Stimulated activated CD8-positive, alpha-beta memory T cell treated with anti-CD3 and anti-CD28 coated beads, Interleukin-4, amount 100 ng/mL, for 48 hours (primary cell): ENCODE measurements around the gene ARHGEF16.

ENCODE experiments used
- DNase-seq: peaks from one replicate; pipeline ENCODE4 v3.0.0-alpha.2; 2020

Gene ARHGEF16

DNA sequence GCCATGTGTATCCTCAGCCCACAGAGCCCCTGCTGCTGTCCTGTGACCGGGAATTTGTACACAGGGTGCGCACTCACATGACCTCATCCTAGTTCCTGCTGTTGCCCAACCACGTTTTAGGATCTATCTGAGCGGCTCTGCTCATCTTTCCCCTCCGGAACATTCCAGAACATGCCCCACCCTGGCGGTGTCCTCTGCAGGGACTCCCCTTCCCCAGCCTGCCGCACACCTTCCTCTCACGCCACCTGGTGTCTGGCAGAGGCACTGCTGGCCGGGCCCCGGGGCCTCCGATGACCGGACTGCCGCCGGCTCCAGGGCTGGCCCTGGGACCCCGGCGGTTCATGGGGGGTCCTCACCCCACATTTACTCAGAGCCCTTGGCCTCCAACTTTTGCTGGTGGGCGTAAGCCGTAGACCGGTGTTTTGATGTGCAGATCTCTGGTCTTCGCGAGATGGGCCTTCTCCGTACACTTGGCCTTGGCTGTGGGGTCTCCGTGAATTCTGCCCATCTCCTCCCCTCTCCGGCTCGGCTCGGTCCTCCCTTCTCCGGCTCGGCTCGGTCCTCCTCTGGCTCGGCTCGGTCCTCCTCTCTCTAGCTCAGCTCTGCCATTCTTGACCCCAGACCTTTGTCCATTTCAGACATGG lies 29.5 kb downstream of the ARHGEF16 start:
- peak; percentile 71 for DNase-seq

GRCh38 chr1:3485016-3485415 lies 30.6 kb downstream of the ARHGEF16 start:
- no peak for DNase-seq

GRCh38 chr1:3488432-3488831 lies 34.0 kb downstream of the ARHGEF16 start:
- no peak for DNase-seq

DNA sequence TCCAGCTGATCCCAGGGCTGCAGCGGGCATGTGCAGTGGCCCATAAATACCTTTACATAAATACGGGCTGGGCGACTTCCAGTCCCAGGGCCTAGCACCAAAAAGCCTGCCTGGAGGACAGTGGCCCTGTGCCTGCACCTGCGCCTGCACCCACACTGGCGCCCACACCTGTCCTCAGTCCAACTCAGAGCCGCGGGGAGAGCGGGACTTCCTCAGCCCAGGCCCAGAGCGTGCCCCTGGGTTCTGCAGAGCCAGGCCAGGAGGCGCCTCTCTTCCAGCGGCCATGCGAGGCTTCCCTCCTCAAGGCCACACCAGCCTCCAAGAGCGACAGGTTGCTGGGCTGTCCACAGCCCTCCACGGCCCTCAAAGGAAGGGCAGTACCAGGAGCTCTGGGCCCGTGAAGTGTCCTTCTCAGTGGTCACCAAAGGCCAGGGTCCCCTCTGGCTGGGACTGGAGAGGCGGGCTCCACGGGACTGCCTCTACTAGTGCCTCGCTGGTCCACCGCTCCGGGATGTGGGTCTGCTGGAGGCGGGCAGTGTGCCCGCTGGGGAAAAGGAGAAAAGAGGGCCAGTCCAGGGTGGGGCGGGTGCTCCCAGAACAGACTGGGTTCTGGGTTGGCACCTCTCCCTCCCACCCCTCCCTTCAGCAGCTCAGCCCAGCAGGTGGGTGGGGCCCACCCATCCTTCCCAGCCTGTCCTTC lies 35.7 kb downstream of the ARHGEF16 start:
- no peak for DNase-seq

GRCh38 chr1:3491291-3492246 lies 37.1 kb downstream of the ARHGEF16 start:
- DNase-seq = peak; percentile 93

DNA sequence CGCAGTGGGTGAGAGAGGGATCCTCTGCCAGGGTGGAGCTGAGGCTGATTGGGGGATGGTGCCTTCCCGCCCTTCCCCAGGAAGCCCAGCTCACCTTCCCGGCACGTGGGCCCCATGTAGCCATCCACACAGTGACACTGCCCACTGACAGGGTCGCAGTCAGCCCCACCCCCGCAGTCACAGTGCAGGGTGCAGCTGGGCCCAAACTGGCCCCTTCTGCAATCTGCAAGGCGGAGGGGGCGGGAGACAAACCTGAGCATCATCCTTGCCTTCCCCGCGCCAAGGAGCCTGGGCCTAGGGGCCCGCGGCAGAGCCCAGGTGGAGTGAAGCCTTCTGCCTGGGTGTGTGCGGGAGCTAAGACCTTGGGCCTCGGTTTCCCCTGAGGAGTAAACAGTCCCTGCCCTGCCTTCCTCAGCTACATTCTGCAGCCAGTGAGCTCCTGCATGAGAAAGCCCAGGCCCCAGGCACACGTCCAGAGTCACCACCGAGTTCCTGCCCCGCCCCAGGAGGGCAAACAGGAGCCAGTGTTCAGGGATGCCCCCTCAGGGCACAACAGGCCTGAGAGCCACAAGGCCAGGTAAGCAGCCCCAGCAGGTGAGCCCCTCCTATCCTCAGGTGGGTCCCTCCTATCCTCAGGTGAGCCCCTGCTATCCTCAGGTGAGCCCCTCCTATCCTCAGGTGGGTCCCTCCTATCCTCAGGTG lies 38.2 kb downstream of the ARHGEF16 start:
- no peak for DNase-seq

DNA sequence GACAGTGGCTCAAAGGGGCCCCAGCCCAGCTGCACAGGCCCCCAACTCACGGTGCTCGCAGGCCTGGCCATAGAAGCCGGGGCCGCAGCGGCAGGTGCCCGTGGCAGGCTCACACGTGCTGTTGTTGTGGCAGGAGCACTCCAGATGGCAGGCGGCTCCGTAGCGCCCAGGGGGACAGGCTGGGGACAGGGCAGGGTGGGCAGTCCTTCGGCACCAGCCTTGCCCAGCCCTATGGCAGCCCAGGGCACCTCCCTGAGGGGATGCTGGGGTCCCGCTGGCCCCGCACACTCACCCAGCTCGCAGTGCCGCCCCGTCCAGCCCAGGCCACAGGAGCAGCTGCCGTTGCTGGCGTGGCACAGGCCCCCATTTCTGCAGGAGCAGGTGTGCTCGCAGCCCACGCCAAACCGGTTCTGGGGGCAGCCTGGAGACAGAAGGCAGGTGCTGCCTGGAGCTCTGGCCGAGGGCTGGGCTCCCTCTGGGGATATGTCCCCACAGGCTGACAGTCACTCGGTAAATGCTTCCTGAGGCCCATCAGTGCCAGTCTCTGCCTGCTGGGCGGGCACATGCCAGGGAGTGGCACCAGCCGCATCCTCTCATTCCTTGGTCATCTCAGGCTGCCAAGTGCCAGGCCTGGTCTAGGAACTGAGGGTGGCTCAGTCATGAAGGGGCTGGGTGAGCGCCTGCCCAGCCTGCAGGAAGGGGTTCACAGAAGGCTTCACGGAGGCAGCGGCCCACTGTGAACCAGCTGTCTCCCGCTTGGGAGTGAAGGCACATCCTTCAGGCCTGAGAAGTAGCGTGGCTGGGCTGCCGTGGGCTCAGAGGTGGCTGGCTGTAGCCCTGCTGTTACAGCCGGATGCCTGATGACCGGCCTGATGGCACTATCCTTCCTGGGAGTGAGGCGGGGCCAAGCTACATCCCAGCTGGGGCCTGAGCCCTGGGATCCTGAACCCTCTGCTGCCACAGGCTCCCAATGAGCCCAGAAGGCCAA lies 40.1 kb downstream of the ARHGEF16 start:
- no peak for DNase-seq

GRCh38 chr1:3495776-3496745 lies 41.6 kb downstream of the ARHGEF16 start:
- no peak for DNase-seq

- DNase-seq = no peak
Observed at GRCh38 chr1:3496916-3497315, 42.5 kb downstream of the ARHGEF16 start.

GRCh38 chr1:3497521-3497920 lies 43.1 kb downstream of the ARHGEF16 start:
- no peak for DNase-seq

DNA sequence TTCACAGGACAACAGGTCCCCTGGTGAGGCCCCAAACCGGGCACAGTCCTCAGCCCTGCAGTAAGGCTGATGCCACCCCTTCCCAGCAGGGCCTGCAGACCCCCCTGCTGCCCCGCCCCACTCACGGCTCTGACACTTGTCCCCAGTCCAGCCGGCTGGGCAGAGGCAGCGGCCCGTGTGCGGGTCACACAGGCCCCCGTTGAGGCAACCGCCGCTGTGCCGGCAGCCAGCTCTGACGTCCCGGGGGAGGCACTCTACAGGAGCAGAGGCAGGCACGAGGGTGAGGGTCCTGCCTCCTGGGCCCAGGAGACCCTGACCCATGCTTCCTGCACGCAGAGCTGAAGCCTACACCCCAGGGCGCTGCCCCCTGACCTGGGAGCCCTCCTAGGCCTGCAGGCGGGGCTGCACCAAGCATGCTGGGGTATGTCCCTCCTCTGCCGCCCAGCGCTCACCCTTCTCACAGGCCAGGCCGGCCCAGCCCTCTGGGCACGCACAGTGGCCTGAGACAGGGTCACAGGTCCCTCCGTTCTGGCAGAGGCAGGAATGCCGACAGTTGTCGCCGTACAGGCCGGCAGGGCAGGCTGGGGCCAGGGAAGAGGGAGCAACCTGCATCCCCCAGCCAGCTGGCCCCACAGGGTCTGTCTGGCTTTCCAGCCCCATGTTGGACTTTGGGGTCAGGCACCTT lies 43.9 kb downstream of the ARHGEF16 start:
- no peak for DNase-seq

- no peak for DNase-seq
Observed at GRCh38 chr1:3498986-3499385, 44.5 kb downstream of the ARHGEF16 start.

- DNase-seq = no peak
Observed at GRCh38 chr1:3499611-3500010, 45.1 kb downstream of the ARHGEF16 start.

DNA sequence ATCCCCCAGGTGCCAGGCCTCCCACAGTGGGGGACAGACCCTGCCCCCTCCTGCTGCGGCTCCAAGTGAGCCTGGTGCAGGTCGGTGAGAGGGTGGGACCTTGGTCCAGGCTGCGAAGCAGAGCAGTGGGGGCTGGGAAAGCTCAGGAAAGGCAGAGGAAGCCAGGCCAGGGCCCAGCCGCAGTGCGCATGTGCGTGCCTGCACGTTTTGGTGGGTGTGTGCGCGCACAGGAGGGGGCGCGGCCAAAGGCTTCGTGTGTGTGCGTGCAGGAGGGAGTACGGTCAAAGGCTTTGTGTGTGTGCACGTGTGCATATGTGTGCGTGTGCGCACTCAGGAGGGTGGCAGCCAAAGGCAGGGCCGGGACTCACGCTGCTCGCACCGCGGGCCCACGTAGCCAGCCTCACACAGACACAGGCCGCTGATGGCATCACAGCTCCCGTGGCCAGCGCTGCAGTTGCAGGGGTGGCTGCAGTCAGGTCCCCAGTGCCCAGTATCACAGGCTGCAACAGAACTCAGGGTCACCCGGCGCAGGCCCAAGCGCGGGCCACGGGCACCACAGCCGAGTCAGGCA lies 45.9 kb downstream of the ARHGEF16 start:
- DNase-seq = no peak

DNA sequence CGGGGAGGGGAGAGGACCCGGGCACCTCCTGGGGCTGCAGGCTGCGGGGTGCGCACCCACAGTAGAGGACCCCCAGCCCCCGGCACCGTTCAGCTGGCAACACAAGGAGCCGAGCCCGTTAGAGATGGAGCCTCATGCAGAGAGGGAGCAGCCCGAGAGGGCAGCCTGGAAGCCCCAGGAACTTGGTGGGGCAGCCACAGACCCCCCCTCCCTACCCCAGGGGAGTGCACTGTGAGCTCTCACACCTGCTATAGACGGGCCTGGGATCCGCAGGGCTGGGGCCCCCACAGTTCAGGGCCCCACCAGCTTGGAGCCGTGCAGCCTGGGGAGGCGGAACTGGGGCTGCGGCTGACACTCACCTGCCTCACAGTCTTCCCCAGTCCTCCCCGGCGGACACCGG lies 47.0 kb downstream of the ARHGEF16 start:
- DNase-seq = no peak

DNA sequence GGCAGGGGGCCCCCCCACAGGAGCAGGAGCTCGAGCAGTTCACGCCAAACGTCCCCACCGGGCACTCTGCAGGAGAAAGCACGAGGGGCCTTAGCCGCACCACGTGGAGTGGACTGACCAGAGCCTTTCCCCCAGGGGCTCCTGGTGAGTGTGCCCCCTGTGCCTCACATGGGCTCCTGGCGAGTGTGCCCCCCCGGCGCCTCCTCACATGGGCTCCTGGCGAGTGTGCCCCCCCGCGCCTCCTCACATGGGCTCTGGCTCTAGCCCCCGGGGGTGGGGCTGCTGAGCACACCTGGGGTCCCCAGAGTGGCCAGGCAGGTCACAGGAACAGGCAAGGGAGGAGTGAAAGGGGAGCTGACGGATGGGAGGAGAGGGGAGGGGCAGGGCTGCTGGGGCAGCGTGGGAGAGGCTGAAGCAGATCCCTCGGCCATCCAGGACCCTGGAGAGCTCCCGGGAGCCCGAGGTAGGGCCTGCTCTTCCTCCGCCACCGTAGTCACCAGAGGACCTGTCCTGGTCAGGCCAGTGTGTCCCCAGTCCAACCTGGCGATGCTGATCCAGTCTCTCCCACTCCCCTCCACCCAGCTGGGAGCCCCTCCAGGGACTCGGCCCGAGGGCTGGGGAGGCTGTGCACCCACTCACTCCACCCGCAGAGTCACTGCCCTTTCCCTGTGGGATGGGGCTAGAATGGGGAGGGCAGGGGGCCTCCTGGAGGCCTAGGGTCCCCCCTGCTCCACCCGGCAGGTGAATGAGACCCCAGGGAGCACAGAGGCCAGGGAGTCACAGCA lies 47.6 kb downstream of the ARHGEF16 start:
- DNase-seq = no peak

GRCh38 chr1:3502641-3503524 lies 48.4 kb downstream of the ARHGEF16 start:
- no peak for DNase-seq

DNA sequence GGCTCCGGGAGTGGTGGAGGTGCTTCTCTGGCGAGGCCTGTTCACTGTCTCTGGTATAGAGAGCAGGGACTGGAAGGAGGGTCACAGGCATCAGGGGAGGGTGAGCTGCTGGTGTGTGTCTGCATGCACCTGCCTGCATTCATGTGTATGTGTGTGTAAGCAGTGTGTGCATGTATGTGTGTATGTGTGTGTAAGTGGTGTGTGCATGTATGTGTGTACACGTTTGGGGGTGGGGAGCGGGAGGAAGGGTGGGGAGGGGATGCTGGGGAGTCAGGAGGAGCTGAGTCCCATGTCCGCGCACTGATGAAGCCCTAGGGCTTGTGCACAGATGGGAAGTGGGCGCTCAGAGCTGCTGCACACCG lies 49.0 kb downstream of the ARHGEF16 start:
- DNase-seq = no peak
